PC-3 (cell line): ENCODE results near the gene SLC16A11. TPM values are rescaled to one million over a fixed set of nuclear protein-coding genes. Genes with fewer than 3 reads are reported as not detected.
"Not testable (repeated sequence)": the region's sequence is repeated elsewhere in the genome, so short reads cannot be mapped to it uniquely, and the experiment has no call there.

Source experiments
- ATAC-seq: fragments of 200-7000 bp; cut with Tn5 transposase; 2 replicates; pipeline ENCODE4 v1.9.1; 2020; ENCODE audit warnings: mild to moderate bottlenecking, moderate library complexity
- BruUV-seq: library from RNA; stranded (reverse); fragments of 400-500 nt; replicated peaks from 2 replicates; lab custom pipeline; 2021; lab: Mats Ljungman, UMichigan
- CTCF ChIA-PET: fragments of 300-600 bp; sonication (Branson Sonifier 250); formaldehyde crosslinking; loops from one replicate; lab custom pipeline; 2022; ENCODE audit warnings: antibody characterized with exemption; lab: Charles Lee
- POLR2A ChIA-PET: fragments of 300-600 bp; sonication (Branson Sonifier 250); formaldehyde crosslinking; loops from one replicate; lab custom pipeline; 2022; ENCODE audit warnings: antibody characterized with exemption; ENCODE audit not compliant: unreplicated experiment; lab: Charles Lee
- DNase-seq: peaks from one replicate; pipeline ENCODE4 v3.0.0-alpha.2; 2015
- H2AFZ ChIP-seq: fragments of 300-600 bp; sonication (generic); 2 replicates; pipeline ENCODE4 v1.6.0; 2016; ENCODE audit warnings: antibody characterized with exemption, low read length
- H3F3A ChIP-seq: fragments of 300-600 bp; sonication (generic); one replicate; pipeline ENCODE4 v1.6.0; 2017; ENCODE audit warnings: antibody characterized with exemption, low read length, control low read depth, mild to moderate bottlenecking; ENCODE audit not compliant: unreplicated experiment
- H3K27ac ChIP-seq: fragments of 300-600 bp; sonication (generic); 2 replicates; pipeline ENCODE4 v1.5.1; 2016; ENCODE audit warnings: mild to moderate bottlenecking, low read length
- H3K27me3 ChIP-seq: fragments of 300-600 bp; sonication (generic); 2 replicates; pipeline ENCODE4 v1.6.1; 2016; ENCODE audit warnings: low read length, mixed read lengths
- H3K36me3 ChIP-seq: fragments of 300-600 bp; sonication (generic); 2 replicates; pipeline ENCODE4 v1.6.1; 2016; ENCODE audit warnings: low read depth, mixed run types, low read length, mixed read lengths
- H3K4me1 ChIP-seq: fragments of 300-600 bp; sonication (generic); 2 replicates; pipeline ENCODE4 v1.5.1; 2016; ENCODE audit warnings: low read length; ENCODE audit not compliant: insufficient read depth
- H3K4me2 ChIP-seq: fragments of 300-600 bp; sonication (generic); 2 replicates; pipeline ENCODE4 v1.6.0; 2016; ENCODE audit warnings: low read length
- H3K4me3 ChIP-seq: fragments of 300-600 bp; sonication (generic); 2 replicates; pipeline ENCODE4 v1.5.1; 2016; ENCODE audit warnings: mild to moderate bottlenecking, low read length, mixed read lengths
- H3K79me2 ChIP-seq: fragments of 300-600 bp; sonication (generic); 2 replicates; pipeline ENCODE4 v1.6.1; 2017; ENCODE audit warnings: low read length, mixed read lengths
- H3K9ac ChIP-seq: fragments of 300-600 bp; sonication (generic); 2 replicates; pipeline ENCODE4 v1.6.0; 2016; ENCODE audit warnings: mild to moderate bottlenecking, low read length
- H3K9me2 ChIP-seq: fragments of 300-600 bp; sonication (generic); replicated peaks from 2 replicates; pipeline ENCODE4 v1.6.1; 2016; ENCODE audit warnings: mixed run types, low read length, mixed read lengths
- H3K9me3 ChIP-seq: fragments of 300-600 bp; sonication (generic); 2 replicates; pipeline ENCODE4 v1.6.1; 2016; ENCODE audit warnings: low read length, mixed read lengths
- H4K20me1 ChIP-seq: fragments of 300-600 bp; sonication (generic); 2 replicates; pipeline ENCODE4 v1.6.1; 2016; ENCODE audit warnings: low read length, mixed read lengths
- EZH2phosphoT487 ChIP-seq: fragments of 300-600 bp; sonication (generic); IDR thresholded peaks from 2 replicates; pipeline ENCODE4 v1.6.1; 2018; ENCODE audit warnings: mild to moderate bottlenecking, antibody characterized with exemption, low read length, borderline replicate concordance
- intact Hi-C: fragments of 100-400 bp; cut with micrococcal nuclease; formaldehyde crosslinking; loops from 2 replicates; pipeline ENCODE4 v1.9.0; 2023
- total RNA-seq: library from RNA; depleted of rRNA; stranded (reverse); fragments of >200 nt; gene quantifications from 2 replicates; pipeline ENCODE4 v1.2.3, GENCODE V29; 2014; rRNA removed
- TF ChIP-seq, protein P1 (sequence below): fragments of 300-600 bp; sonication (generic); conservative IDR thresholded peaks from 2 replicates; pipeline ENCODE4 v1.5.1; 2017; ENCODE audit warnings: antibody characterized with exemption, low read depth, mild to moderate bottlenecking, low read length

SLC16A11 gene
- total RNA-seq, 1 experiment from 2014 or later, result not detected

DNA sequence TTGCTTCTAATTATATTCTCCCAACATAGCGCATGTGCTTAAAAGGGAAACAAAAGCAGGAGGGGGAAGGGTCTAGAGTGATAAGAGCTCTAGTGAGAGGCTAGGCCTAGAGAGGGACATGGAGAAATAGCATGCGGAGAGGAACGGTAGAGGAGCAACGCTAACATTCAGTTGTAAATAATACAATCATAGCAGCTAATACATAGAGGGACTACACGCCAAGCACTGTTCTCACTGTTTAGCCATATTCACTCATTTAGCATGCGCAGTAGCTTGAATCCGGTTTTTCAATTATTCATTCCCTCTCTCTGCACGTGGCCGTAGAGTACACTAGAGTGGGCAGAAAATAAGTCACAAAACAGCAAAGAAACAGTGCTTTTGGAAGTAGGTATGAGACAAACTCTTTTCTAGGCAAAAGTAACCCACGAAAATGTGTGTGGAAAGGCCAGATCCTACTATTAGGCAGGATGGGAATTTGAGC lies 49.7 kb downstream of the SLC16A11 start:
- no TSS peak for BruUV-seq
- Histone ChIP-seq H3K4me2 (no peak overlapping the region), H3K4me1 (no peaks in the 10 kb centered on the region), H3K27ac (no peak overlapping the region), H4K20me1 (no peaks in the 10 kb centered on the region), H3K4me3 (no peak overlapping the region), H3K9me2 (no peaks in the 10 kb centered on the region), H3K79me2 (no peaks in the 10 kb centered on the region), H3K9me3 (no peaks in the 10 kb centered on the region), H3K36me3 (no peaks in the 10 kb centered on the region), H3F3A (no peaks in the 10 kb centered on the region), H3K9ac (no peak overlapping the region), H3K27me3 (no peaks in the 10 kb centered on the region), H2AFZ (no peak overlapping the region)
- ChIA-PET POLR2A (interaction anchor here (0.6 kb wide), 1 partner anchor 9 kb away, joined by 5 read pairs; no protein-coding TSS in a partner anchor), CTCF (no interaction called here)
- ATAC-seq (no peak), DNase-seq (no peak)
- no peak for TF ChIP-seq EZH2phosphoT487
- TF ChIP-seq, protein P1, sequence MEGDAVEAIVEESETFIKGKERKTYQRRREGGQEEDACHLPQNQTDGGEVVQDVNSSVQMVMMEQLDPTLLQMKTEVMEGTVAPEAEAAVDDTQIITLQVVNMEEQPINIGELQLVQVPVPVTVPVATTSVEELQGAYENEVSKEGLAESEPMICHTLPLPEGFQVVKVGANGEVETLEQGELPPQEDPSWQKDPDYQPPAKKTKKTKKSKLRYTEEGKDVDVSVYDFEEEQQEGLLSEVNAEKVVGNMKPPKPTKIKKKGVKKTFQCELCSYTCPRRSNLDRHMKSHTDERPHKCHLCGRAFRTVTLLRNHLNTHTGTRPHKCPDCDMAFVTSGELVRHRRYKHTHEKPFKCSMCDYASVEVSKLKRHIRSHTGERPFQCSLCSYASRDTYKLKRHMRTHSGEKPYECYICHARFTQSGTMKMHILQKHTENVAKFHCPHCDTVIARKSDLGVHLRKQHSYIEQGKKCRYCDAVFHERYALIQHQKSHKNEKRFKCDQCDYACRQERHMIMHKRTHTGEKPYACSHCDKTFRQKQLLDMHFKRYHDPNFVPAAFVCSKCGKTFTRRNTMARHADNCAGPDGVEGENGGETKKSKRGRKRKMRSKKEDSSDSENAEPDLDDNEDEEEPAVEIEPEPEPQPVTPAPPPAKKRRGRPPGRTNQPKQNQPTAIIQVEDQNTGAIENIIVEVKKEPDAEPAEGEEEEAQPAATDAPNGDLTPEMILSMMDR, result no peak
- intact Hi-C loops, result no loop called here

DNA sequence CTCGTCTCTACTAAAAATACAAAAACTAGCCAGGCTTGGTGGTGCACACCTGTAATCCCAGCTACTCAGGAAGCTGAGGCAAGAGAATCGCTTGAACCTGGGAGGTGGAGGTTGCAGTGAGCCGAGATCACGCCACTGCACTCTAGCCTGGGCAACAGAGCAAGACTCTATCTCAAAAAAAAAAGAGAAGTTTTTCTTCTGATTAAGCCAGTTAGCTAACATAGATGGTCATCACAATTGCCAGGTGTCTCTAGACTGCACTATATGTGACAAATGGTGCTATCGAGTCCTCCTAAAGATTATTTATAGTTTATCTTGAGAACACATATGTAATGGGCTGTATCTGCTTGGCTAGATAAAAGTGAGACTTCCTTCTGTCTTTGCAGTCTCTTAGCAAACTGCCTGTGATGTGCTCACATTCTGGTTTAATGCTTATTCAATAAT lies 50.3 kb downstream of the SLC16A11 start:
- H3K27ac ChIP-seq, H2AFZ ChIP-seq, H4K20me1 ChIP-seq, H3K79me2 ChIP-seq, H3K4me1 ChIP-seq, H3K36me3 ChIP-seq, H3K4me2 ChIP-seq, CTCF ChIA-PET, intact Hi-C loops, H3K4me3 ChIP-seq, H3F3A ChIP-seq, H3K27me3 ChIP-seq, ATAC-seq, DNase-seq, H3K9me2 ChIP-seq, H3K9me3 ChIP-seq, BruUV-seq, H3K9ac ChIP-seq: not testable (repeated sequence)
- POLR2A ChIA-PET, result interaction anchor here (0.6 kb wide), 1 partner anchor 8 kb away, joined by 5 read pairs; no protein-coding TSS in a partner anchor

Other genes starting within 250 kb of the SLC16A11 start
- not detected in 2 replicates for gene TEKT1, start 212.4 kb downstream of the SLC16A11 start, total RNA-seq
- gene ALOX12, start 48.0 kb downstream of the SLC16A11 start, total RNA-seq, result not detected in 2 replicates
- gene RNASEK, start 31.5 kb downstream of the SLC16A11 start, total RNA-seq, result 169 and 195 TPM in 2 replicates
- gene BCL6B, start 21.0 kb downstream of the SLC16A11 start, total RNA-seq, result 0.12 TPM in 1 of 2 replicates, not detected in the other
- gene SLC16A13, start 8.1 kb downstream of the SLC16A11 start, total RNA-seq, result 0.62 and 1.7 TPM in 2 replicates
- gene CLEC10A, start 36.2 kb upstream of the SLC16A11 start, total RNA-seq, result not detected in 2 replicates
- gene ASGR2, start 70.7 kb upstream of the SLC16A11 start, total RNA-seq, result not detected in 2 replicates
- 0.95 and 2.2 TPM in 2 replicates for gene ASGR1, start 135.3 kb upstream of the SLC16A11 start, total RNA-seq
- 6.5 and 12.8 TPM in 2 replicates for gene DLG4, start 175.7 kb upstream of the SLC16A11 start, total RNA-seq
- gene ACADVL, start 175.8 kb upstream of the SLC16A11 start, total RNA-seq, result 558 and 646 TPM in 2 replicates
- 36.9 and 65.7 TPM in 2 replicates for gene DVL2, start 190.4 kb upstream of the SLC16A11 start, total RNA-seq
- 20.8 and 32.7 TPM in 2 replicates for gene PHF23, start 195.4 kb upstream of the SLC16A11 start, total RNA-seq
- gene GABARAP, start 198.4 kb upstream of the SLC16A11 start, total RNA-seq, result 88.2 and 103 TPM in 2 replicates
- 52.4 and 68.5 TPM in 2 replicates for gene CTDNEP1, start 207.6 kb upstream of the SLC16A11 start, total RNA-seq
- 60.5 and 67.5 TPM in 2 replicates for gene ELP5, start 208.1 kb upstream of the SLC16A11 start, total RNA-seq
- gene CLDN7, start 218.4 kb upstream of the SLC16A11 start, total RNA-seq, result 147 and 180 TPM in 2 replicates
- 0.29 TPM in 1 of 2 replicates, not detected in the other for gene SLC2A4, start 237.6 kb upstream of the SLC16A11 start, total RNA-seq